ENCODE data around the gene ZNF827.

The ZNF827 gene

GRCh38 chr4:145920205-145920604 is 18.4 kb downstream of the ZNF827 start:
- Histone ChIP-seq H3K9me3 (ENCODE audit: insufficient read depth, low read length) (no peaks in the 10 kb centered on the region), H3K4me1 (ENCODE audit: insufficient read depth, insufficient read length) (peaks cover 1% of the 10 kb centered on the region), H3K36me3 (ENCODE audit: insufficient read depth, insufficient read length, low read length) (no peaks in the 10 kb centered on the region), H3K4me3 (ENCODE audit: insufficient read length, low read depth) (no peak overlapping the region), H3K9ac (ENCODE audit: insufficient read length, low read depth) (no peak overlapping the region), H3K27me3 (ENCODE audit: insufficient read depth, insufficient read length) (no peaks in the 10 kb centered on the region)
- TF ChIP-seq SUZ12 (IDR thresholded peaks at IDR 0.05; ENCODE audit: extremely low read depth, insufficient read depth, insufficient read length), result no peak
- no peak for TF ChIP-seq ZNF274 (IDR thresholded peaks at IDR 0.05; ENCODE audit: low read depth, low read length)
- no peak for TF ChIP-seq YY1 (IDR thresholded peaks at IDR 0.05; ENCODE audit: insufficient read depth, insufficient read length)
- DNase-seq (ENCODE audit: low read depth, low spot score), result no peak

GRCh38 chr4:145912376-145912775 is 26.2 kb downstream of the ZNF827 start:
- Histone ChIP-seq H3K9me3 (ENCODE audit: insufficient read depth, low read length) (no peaks in the 10 kb centered on the region), H3K4me3 (ENCODE audit: insufficient read length, low read depth) (no peak overlapping the region), H3K36me3 (ENCODE audit: insufficient read depth, insufficient read length, low read length) (no peaks in the 10 kb centered on the region), H3K4me1 (ENCODE audit: insufficient read depth, insufficient read length) (peaks cover 2% of the 10 kb centered on the region), H3K9ac (ENCODE audit: insufficient read length, low read depth) (no peak overlapping the region), H3K27me3 (ENCODE audit: insufficient read depth, insufficient read length) (no peaks in the 10 kb centered on the region)
- no peak for DNase-seq (ENCODE audit: low read depth, low spot score)
- TF ChIP-seq ZNF274 (IDR thresholded peaks at IDR 0.05; ENCODE audit: low read depth, low read length), result no peak
- TF ChIP-seq SUZ12 (IDR thresholded peaks at IDR 0.05; ENCODE audit: extremely low read depth, insufficient read depth, insufficient read length), result no peak
- TF ChIP-seq YY1 (IDR thresholded peaks at IDR 0.05; ENCODE audit: insufficient read depth, insufficient read length), result no peak

GRCh38 chr4:145909773-145910172 is 28.9 kb downstream of the ZNF827 start:
- Histone ChIP-seq H3K36me3 (ENCODE audit: insufficient read depth, insufficient read length, low read length) (no peaks in the 10 kb centered on the region), H3K4me3 (ENCODE audit: insufficient read length, low read depth) (no peak overlapping the region), H3K4me1 (ENCODE audit: insufficient read depth, insufficient read length) (no peaks in the 10 kb centered on the region), H3K9me3 (ENCODE audit: insufficient read depth, low read length) (no peaks in the 10 kb centered on the region), H3K9ac (ENCODE audit: insufficient read length, low read depth) (no peak overlapping the region), H3K27me3 (ENCODE audit: insufficient read depth, insufficient read length) (no peaks in the 10 kb centered on the region)
- TF ChIP-seq SUZ12 (IDR thresholded peaks at IDR 0.05; ENCODE audit: extremely low read depth, insufficient read depth, insufficient read length) (no peak), ZNF274 (IDR thresholded peaks at IDR 0.05; ENCODE audit: low read depth, low read length) (no peak), YY1 (IDR thresholded peaks at IDR 0.05; ENCODE audit: insufficient read depth, insufficient read length) (no peak)
- no peak for DNase-seq (ENCODE audit: low read depth, low spot score)

GRCh38 chr4:145909281-145909715 is 29.3 kb downstream of the ZNF827 start:
- Histone ChIP-seq H3K4me3 (ENCODE audit: insufficient read length, low read depth) (no peak overlapping the region), H3K27me3 (ENCODE audit: insufficient read depth, insufficient read length) (no peaks in the 10 kb centered on the region), H3K9ac (ENCODE audit: insufficient read length, low read depth) (no peak overlapping the region), H3K36me3 (ENCODE audit: insufficient read depth, insufficient read length, low read length) (peaks cover 2% of the 10 kb centered on the region), H3K9me3 (ENCODE audit: insufficient read depth, low read length) (no peaks in the 10 kb centered on the region), H3K4me1 (ENCODE audit: insufficient read depth, insufficient read length) (no peaks in the 10 kb centered on the region)
- TF ChIP-seq SUZ12 (IDR thresholded peaks at IDR 0.05; ENCODE audit: extremely low read depth, insufficient read depth, insufficient read length) (no peak), YY1 (IDR thresholded peaks at IDR 0.05; ENCODE audit: insufficient read depth, insufficient read length) (no peak), ZNF274 (IDR thresholded peaks at IDR 0.05; ENCODE audit: low read depth, low read length) (no peak)
- no peak for DNase-seq (ENCODE audit: low read depth, low spot score)

GRCh38 chr4:145907812-145908211 is 30.8 kb downstream of the ZNF827 start:
- TF ChIP-seq ZNF274 (IDR thresholded peaks at IDR 0.05; ENCODE audit: low read depth, low read length) (no peak), YY1 (IDR thresholded peaks at IDR 0.05; ENCODE audit: insufficient read depth, insufficient read length) (no peak), SUZ12 (IDR thresholded peaks at IDR 0.05; ENCODE audit: extremely low read depth, insufficient read depth, insufficient read length) (no peak)
- no peak for DNase-seq (ENCODE audit: low read depth, low spot score)
- Histone ChIP-seq H3K27me3 (ENCODE audit: insufficient read depth, insufficient read length) (no peaks in the 10 kb centered on the region), H3K4me1 (ENCODE audit: insufficient read depth, insufficient read length) (no peaks in the 10 kb centered on the region), H3K9ac (ENCODE audit: insufficient read length, low read depth) (no peak overlapping the region), H3K36me3 (ENCODE audit: insufficient read depth, insufficient read length, low read length) (peaks cover 11% of the 10 kb centered on the region), H3K9me3 (ENCODE audit: insufficient read depth, low read length) (no peaks in the 10 kb centered on the region), H3K4me3 (ENCODE audit: insufficient read length, low read depth) (no peak overlapping the region)

GRCh38 chr4:145907390-145907789 is 31.2 kb downstream of the ZNF827 start:
- Histone ChIP-seq H3K4me1 (ENCODE audit: insufficient read depth, insufficient read length) (no peaks in the 10 kb centered on the region), H3K4me3 (ENCODE audit: insufficient read length, low read depth) (no peak overlapping the region), H3K36me3 (ENCODE audit: insufficient read depth, insufficient read length, low read length) (peaks cover 15% of the 10 kb centered on the region), H3K27me3 (ENCODE audit: insufficient read depth, insufficient read length) (no peaks in the 10 kb centered on the region), H3K9ac (ENCODE audit: insufficient read length, low read depth) (no peak overlapping the region), H3K9me3 (ENCODE audit: insufficient read depth, low read length) (no peaks in the 10 kb centered on the region)
- TF ChIP-seq ZNF274 (IDR thresholded peaks at IDR 0.05; ENCODE audit: low read depth, low read length) (no peak), YY1 (IDR thresholded peaks at IDR 0.05; ENCODE audit: insufficient read depth, insufficient read length) (no peak), SUZ12 (IDR thresholded peaks at IDR 0.05; ENCODE audit: extremely low read depth, insufficient read depth, insufficient read length) (no peak)
- no peak for DNase-seq (ENCODE audit: low read depth, low spot score)

GRCh38 chr4:145904413-145905177 is 34.0 kb downstream of the ZNF827 start:
- Histone ChIP-seq H3K4me3 (ENCODE audit: insufficient read length, low read depth) (no peak overlapping the region), H3K27me3 (ENCODE audit: insufficient read depth, insufficient read length) (no peaks in the 10 kb centered on the region), H3K36me3 (ENCODE audit: insufficient read depth, insufficient read length, low read length) (peaks cover 35% of the 10 kb centered on the region), H3K4me1 (ENCODE audit: insufficient read depth, insufficient read length) (no peaks in the 10 kb centered on the region), H3K9ac (ENCODE audit: insufficient read length, low read depth) (no peak overlapping the region), H3K9me3 (ENCODE audit: insufficient read depth, low read length) (no peaks in the 10 kb centered on the region)
- TF ChIP-seq YY1 (IDR thresholded peaks at IDR 0.05; ENCODE audit: insufficient read depth, insufficient read length) (no peak), ZNF274 (IDR thresholded peaks at IDR 0.05; ENCODE audit: low read depth, low read length) (no peak), SUZ12 (IDR thresholded peaks at IDR 0.05; ENCODE audit: extremely low read depth, insufficient read depth, insufficient read length) (no peak)
- DNase-seq (ENCODE audit: low read depth, low spot score), result no peak

All from NT2/D1 (cell line).